Measurements from ENCODE around the gene HUS1. TPM values are rescaled to one million over a fixed set of nuclear protein-coding genes. Genes with fewer than 3 reads are reported as not detected.

The HUS1 gene
- total RNA-seq, 4 donors from 2014 or later: 18.3 to 33.0 (median 23.0) TPM

DNA sequence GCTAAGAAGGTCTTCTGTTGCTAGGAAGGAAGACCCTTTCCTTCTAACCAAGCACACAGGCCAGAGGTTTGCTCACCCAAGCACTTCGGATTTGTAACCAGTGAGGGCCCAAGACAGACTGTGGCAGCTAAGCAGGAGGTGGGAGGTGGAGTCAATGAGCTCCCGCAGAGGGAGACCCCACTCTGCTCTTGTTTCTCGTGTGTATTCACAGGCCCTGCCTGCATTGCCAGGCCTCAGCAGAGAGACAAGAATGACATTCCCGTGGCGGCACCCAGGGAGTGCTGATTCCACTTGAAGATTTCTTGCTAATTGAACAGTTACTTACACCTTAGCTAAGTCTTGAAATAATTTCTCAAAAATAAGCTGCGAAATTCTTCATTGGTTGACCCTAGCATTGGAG lies 44.6 kb downstream of the HUS1 start:
- TF ChIP-seq POLR2A (IDR thresholded peaks at IDR 0.05): no peak
- TF ChIP-seq, protein P1, sequence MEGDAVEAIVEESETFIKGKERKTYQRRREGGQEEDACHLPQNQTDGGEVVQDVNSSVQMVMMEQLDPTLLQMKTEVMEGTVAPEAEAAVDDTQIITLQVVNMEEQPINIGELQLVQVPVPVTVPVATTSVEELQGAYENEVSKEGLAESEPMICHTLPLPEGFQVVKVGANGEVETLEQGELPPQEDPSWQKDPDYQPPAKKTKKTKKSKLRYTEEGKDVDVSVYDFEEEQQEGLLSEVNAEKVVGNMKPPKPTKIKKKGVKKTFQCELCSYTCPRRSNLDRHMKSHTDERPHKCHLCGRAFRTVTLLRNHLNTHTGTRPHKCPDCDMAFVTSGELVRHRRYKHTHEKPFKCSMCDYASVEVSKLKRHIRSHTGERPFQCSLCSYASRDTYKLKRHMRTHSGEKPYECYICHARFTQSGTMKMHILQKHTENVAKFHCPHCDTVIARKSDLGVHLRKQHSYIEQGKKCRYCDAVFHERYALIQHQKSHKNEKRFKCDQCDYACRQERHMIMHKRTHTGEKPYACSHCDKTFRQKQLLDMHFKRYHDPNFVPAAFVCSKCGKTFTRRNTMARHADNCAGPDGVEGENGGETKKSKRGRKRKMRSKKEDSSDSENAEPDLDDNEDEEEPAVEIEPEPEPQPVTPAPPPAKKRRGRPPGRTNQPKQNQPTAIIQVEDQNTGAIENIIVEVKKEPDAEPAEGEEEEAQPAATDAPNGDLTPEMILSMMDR (IDR thresholded peaks at IDR 0.05 in 4 of 5, conservative IDR thresholded peaks at IDR 0.05 in 1 of 5): no peak
- no peaks in the 10 kb centered on the region for H3K4me1 ChIP-seq
- H3K27ac ChIP-seq: no peak overlapping the region
- DNase-seq: no peak
- no peak overlapping the region for H3K4me3 ChIP-seq
- ATAC-seq: no peak
- intact Hi-C loops (cut with DNase I; ENCODE audit: low total_unique reads): no loop called here
- no peaks in the 10 kb centered on the region for H3K9me3 ChIP-seq
- no peaks in the 10 kb centered on the region for H3K27me3 ChIP-seq
- H3K36me3 ChIP-seq: no peaks in the 10 kb centered on the region
- in situ Hi-C loops (cut with MboI; ENCODE audit: low sequenced_read_pairs in 4 of 4): no loop called here

GRCh38 chr7:47933215-47933614 lies 46.2 kb downstream of the HUS1 start:
- H3K4me1 ChIP-seq: no peaks in the 10 kb centered on the region
- no peak overlapping the region for H3K4me3 ChIP-seq
- TF ChIP-seq, protein P1 (IDR thresholded peaks at IDR 0.05 in 4 of 5, conservative IDR thresholded peaks at IDR 0.05 in 1 of 5): no peak
- no peak for TF ChIP-seq POLR2A (IDR thresholded peaks at IDR 0.05)
- intact Hi-C loops (cut with DNase I; ENCODE audit: low total_unique reads) (no loop called here), in situ Hi-C loops (cut with MboI; ENCODE audit: low sequenced_read_pairs in 4 of 4) (no loop called here)
- no peaks in the 10 kb centered on the region for H3K36me3 ChIP-seq
- no peak for DNase-seq
- no peaks in the 10 kb centered on the region for H3K9me3 ChIP-seq
- H3K27ac ChIP-seq: no peak overlapping the region
- H3K27me3 ChIP-seq: no peaks in the 10 kb centered on the region
- no peak for ATAC-seq

- H3K36me3 ChIP-seq: no peaks in the 10 kb centered on the region
- no peak overlapping the region for H3K27ac ChIP-seq
- H3K9me3 ChIP-seq: no peaks in the 10 kb centered on the region
- H3K4me3 ChIP-seq: no peak overlapping the region
- intact Hi-C loops (cut with DNase I; ENCODE audit: low total_unique reads): no loop called here
- TF ChIP-seq, protein P1 (IDR thresholded peaks at IDR 0.05 in 4 of 5, conservative IDR thresholded peaks at IDR 0.05 in 1 of 5): no peak
- no peak for TF ChIP-seq POLR2A (IDR thresholded peaks at IDR 0.05)
- ATAC-seq: no peak
- in situ Hi-C loops (cut with MboI; ENCODE audit: low sequenced_read_pairs in 4 of 4): no loop called here
- H3K27me3 ChIP-seq: no peaks in the 10 kb centered on the region
- no peak for DNase-seq
- H3K4me1 ChIP-seq: no peaks in the 10 kb centered on the region
Measured at GRCh38 chr7:47932466-47933037, 46.9 kb downstream of the HUS1 start.

- Histone ChIP-seq H3K4me3 (no peak overlapping the region), H3K9me3 (no peaks in the 10 kb centered on the region), H3K27me3 (no peaks in the 10 kb centered on the region), H3K4me1 (no peaks in the 10 kb centered on the region), H3K36me3 (no peaks in the 10 kb centered on the region), H3K27ac (no peak overlapping the region)
- intact Hi-C loops (cut with DNase I; ENCODE audit: low total_unique reads) (no loop called here), in situ Hi-C loops (cut with MboI; ENCODE audit: low sequenced_read_pairs in 4 of 4) (no loop called here)
- ATAC-seq (no peak), DNase-seq (no peak)
- TF ChIP-seq, protein P1 (IDR thresholded peaks at IDR 0.05 in 4 of 5, conservative IDR thresholded peaks at IDR 0.05 in 1 of 5): no peak
- TF ChIP-seq POLR2A (IDR thresholded peaks at IDR 0.05): no peak
Measured at GRCh38 chr7:47932016-47932415, 47.4 kb downstream of the HUS1 start.
